HG03342 (cell line): Measurements from ENCODE around the gene SPPL2B.

Source experiments
- ATAC-seq: cut with Tn5 transposase; IDR thresholded peaks from one replicate; pipeline ENCODE4 v1.9.1; 2021; ENCODE audit warnings: mild to moderate bottlenecking, moderate library complexity; ENCODE audit not compliant: unreplicated experiment

The SPPL2B gene

DNA sequence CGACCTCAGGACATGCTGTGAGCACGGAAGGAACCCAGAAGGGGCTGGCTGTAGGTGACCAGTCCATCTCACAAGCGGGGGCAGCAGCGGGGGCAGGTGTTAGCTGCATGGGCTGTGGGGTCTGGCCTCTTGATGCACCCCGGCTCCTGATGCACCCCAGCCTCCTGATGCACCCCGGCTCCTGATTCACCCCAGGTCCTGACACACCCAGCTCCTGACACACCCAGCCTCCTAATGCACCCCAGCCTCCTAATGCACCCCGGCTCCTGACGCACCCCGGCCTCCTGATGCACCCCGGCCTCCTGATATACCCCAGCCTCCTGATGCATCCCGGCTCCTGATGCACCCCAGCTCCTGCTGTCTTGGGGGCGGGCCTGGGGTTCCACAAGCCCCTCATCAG, 7.5 kb upstream of the SPPL2B start:
- ATAC-seq, result no peak

GRCh38 chr19:2321565-2322283, 6.8 kb upstream of the SPPL2B start:
- ATAC-seq, result no peak

DNA sequence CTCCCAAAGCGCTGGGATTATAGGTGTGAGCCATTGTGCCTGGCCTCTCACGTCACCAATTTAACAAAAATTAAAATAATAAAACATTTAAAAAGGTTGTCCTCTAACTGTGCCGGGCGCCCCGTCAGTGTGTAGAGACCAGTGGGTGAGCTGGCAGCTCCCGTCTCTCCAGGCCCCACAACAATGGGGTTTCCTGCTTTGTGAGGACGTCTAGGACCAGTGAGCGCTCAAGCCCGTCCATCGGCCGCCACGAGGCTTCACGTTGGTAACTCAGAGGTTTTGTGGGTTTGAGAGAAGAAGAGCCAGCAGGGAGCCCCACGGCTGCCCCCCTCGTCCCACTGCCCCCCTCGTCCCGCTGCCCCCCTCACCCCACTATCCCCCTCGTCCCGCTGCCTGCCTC, 4.8 kb upstream of the SPPL2B start:
- no peak for ATAC-seq

DNA sequence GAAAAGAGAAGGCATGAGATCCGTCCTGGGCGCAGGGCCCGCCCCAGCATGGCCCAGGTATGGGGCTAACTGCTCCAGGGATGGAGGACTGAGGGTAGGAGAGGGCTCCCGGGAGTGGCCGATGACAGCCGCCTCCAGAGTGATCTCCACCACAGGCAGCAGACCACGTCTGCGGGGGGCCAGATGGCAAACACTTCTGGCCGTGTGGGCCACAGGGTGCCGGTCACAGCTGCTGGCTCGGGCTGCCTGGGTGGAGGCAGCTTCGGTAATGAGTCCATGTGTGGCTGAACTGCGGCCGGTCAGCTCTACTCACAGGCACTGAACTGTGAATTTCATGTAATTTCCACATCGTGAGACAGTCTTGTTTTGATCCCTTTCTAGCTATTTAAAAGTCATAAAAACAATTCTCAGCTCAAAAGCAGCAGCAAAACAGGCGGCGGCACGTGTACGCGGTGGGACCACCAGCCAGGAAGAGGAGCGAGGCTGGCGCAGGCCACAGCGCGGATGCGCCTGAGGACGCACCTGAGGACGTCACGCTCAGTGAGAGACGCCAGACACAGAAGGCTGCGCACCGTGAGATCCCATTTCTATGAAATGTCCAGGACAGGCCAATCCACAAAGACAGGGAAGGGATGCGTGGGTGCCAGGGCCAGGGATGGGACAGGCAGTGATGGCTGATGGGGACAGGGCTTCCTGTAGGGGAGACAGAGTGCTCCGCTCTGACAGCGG, 4.1 kb upstream of the SPPL2B start:
- ATAC-seq, result no peak

DNA sequence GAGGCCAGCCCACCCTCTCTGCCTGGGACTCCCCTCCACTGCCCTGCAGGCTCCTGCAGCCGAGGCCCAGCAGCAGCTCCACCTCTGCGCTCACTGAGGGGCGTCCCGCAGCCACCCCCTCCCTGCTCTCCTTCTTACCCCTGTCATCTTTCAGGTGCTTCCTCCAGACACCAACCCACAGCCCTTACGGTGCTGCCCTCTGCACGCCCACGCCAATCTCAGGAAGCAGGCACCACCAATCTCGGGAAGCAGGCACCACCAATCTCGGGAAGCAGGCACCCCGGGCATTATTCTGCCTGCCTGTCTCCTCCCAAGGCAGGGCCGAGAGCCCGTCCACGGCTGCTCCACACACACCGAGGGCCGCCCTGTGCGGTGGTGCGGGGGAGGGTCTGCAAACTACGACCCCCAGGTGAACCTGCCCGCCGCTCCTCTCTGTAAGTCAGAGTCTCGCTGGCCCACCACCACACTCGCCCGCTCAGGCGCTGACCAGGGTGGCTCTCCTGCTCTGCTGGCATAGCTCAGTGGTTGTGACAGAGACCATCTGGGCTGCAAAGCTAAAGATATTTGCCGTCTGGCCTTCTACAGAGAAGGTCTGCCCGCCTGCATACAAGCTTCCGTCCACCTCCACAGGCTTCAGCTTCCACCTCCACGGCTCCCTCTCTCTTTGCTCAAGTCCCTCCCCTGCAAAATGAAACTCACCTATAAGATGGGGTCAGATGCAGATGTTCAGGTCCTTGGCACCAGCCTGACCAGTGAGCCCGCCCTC, 3.0 kb upstream of the SPPL2B start:
- no peak for ATAC-seq

GRCh38 chr19:2326699-2327360, 1.7 kb upstream of the SPPL2B start:
- ATAC-seq, result no peak

- ATAC-seq, result no peak
Observed at GRCh38 chr19:2327773-2328400, 597 bp upstream of the SPPL2B start.

GRCh38 chr19:2329149-2329478, 630 bp downstream of the SPPL2B start:
- no peak for ATAC-seq

- no peak for ATAC-seq
Observed at GRCh38 chr19:2329501-2329916, 1.0 kb downstream of the SPPL2B start.

- ATAC-seq, result no peak
Observed at GRCh38 chr19:2330255-2330631, 1.8 kb downstream of the SPPL2B start.

DNA sequence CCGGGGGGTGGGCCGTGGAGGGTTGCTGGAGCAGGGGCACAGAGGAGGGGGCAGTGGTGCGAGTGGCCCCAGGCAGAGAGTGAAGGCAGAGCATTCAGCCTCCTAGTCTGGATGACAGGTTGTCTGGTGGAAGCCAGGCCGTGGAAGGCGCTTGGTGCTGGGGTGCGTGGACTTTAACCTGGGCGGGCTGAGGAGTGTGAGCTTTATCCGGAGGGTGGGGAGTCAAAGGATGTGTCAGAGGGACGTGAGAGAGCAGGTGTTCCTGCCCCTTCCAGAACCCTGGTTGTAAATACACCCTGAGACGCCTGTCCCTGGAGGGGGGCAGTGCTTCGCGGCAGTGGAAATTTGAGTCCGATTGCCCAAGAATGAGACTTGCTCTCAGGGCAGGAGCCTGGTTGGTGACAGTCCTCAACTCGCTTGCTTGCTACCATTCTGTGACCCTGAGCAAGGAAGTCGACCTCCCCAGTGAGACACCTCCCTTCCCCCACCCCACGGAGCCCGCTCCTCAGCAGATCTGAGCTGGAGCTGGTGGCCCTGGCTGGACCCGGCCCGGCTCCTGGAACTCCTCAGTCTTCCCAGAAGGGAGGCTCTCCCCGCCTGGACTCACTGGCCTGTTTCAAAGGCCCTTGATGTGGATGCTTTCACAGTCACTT, 2.3 kb downstream of the SPPL2B start:
- ATAC-seq, result no peak

DNA sequence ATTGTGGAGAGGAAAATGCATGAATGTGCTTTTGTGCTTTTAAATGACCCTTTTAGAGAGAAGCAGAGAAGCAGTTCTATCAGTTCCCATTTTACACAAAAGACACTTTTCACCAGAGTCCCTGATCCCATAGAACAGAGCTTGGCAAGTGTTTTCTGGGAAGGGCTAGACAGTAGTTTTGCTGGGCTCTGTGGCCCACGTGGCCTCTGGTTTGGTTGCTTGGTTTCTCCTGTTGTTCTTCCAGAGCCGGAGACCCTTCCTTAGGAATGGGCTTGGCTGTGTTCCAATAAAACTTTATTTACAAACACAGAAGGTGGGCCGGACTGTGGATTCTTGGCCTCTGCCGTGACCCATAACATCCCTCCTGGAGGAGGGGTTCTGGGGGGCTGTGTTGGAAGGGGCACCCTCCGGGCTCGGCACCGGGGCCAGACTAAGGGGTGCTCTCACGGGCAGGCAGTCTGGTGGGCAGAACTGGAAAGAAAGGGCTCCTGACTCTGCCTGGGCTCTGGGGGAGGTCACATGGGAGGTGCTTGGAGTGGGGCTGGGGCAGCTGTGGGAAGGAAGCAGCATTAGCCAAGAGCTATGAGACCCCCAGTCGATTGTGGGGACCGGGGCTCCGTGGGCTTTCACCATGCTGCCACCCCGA, 3.2 kb downstream of the SPPL2B start:
- ATAC-seq, result no peak

- no peak for ATAC-seq
Observed at GRCh38 chr19:2332341-2333026, 4.0 kb downstream of the SPPL2B start.

GRCh38 chr19:2333027-2333806, 4.7 kb downstream of the SPPL2B start:
- no peak for ATAC-seq

GRCh38 chr19:2333807-2334211, 5.3 kb downstream of the SPPL2B start:
- ATAC-seq, result no peak

GRCh38 chr19:2334426-2334825, 5.9 kb downstream of the SPPL2B start:
- no peak for ATAC-seq

GRCh38 chr19:2334986-2335846, 6.7 kb downstream of the SPPL2B start:
- no peak for ATAC-seq

GRCh38 chr19:2335848-2336247, 7.4 kb downstream of the SPPL2B start:
- no peak for ATAC-seq
